ENCODE results near the gene RDH13. TPM values are rescaled to one million over a fixed set of nuclear protein-coding genes. Genes with fewer than 3 reads are reported as not detected.
"Not testable (repeated sequence)": the region's sequence is repeated elsewhere in the genome, so short reads cannot be mapped to it uniquely, and the experiment has no call there.

The RDH13 gene
- total RNA-seq, 2 experiments from 2014 or later: 30.9 to 33.1 TPM

- POLR2A ChIA-PET: interaction anchor here (0.7 kb wide), 1 partner anchor 1330 kb away, joined by 3 read pairs; no protein-coding TSS in a partner anchor
- Mint-ChIP-seq H3K4me1 (ENCODE audit: low read depth) (peaks cover 31% of the 10 kb centered on the region), H3K36me3 (ENCODE audit: low read depth) (peaks cover 35% of the 10 kb centered on the region)
- H3K27me3 Mint-ChIP-seq (ENCODE audit: low read depth); CTCF ChIA-PET; DNase-seq; H3K4me3 Mint-ChIP-seq; H3K27ac Mint-ChIP-seq; H3K9me3 Mint-ChIP-seq (ENCODE audit: insufficient read depth); ATAC-seq: not testable (repeated sequence)
Measured at GRCh38 chr19:55037603-55038002, 25.3 kb downstream of the RDH13 start.

GRCh38 chr19:55036058-55036457 lies 26.9 kb downstream of the RDH13 start:
- ChIA-PET POLR2A (no interaction called here), CTCF (no interaction called here)
- H3K27me3 Mint-ChIP-seq (ENCODE audit: low read depth): no peaks in the 10 kb centered on the region
- peaks cover 23% of the 10 kb centered on the region for H3K36me3 Mint-ChIP-seq (ENCODE audit: low read depth)
- H3K27ac Mint-ChIP-seq: no peak overlapping the region
- H3K9me3 Mint-ChIP-seq (ENCODE audit: insufficient read depth): no peaks in the 10 kb centered on the region
- DNase-seq: no peak
- H3K4me1 Mint-ChIP-seq (ENCODE audit: low read depth): peaks cover 15% of the 10 kb centered on the region
- ATAC-seq: no peak
- H3K4me3 Mint-ChIP-seq: no peak overlapping the region

GRCh38 chr19:55034751-55035150 lies 28.2 kb downstream of the RDH13 start:
- ChIA-PET POLR2A (no interaction called here), CTCF (no interaction called here)
- peaks cover 8% of the 10 kb centered on the region for H3K4me1 Mint-ChIP-seq (ENCODE audit: low read depth)
- H3K9me3 Mint-ChIP-seq (ENCODE audit: insufficient read depth): peaks cover 2% of the 10 kb centered on the region
- peaks cover 16% of the 10 kb centered on the region for H3K36me3 Mint-ChIP-seq (ENCODE audit: low read depth)
- H3K27ac Mint-ChIP-seq: no peak overlapping the region
- ATAC-seq (no peak), DNase-seq (no peak)
- H3K27me3 Mint-ChIP-seq (ENCODE audit: low read depth): no peaks in the 10 kb centered on the region
- H3K4me3 Mint-ChIP-seq: no peak overlapping the region

- H3K27me3 Mint-ChIP-seq (ENCODE audit: low read depth); H3K27ac Mint-ChIP-seq; DNase-seq; CTCF ChIA-PET; ATAC-seq; H3K4me3 Mint-ChIP-seq; H3K4me1 Mint-ChIP-seq (ENCODE audit: low read depth); POLR2A ChIA-PET; H3K9me3 Mint-ChIP-seq (ENCODE audit: insufficient read depth): not testable (repeated sequence)
- H3K36me3 Mint-ChIP-seq (ENCODE audit: low read depth): peaks cover 20% of the 10 kb centered on the region
Measured at GRCh38 chr19:55032976-55033643, 29.8 kb downstream of the RDH13 start.

- ChIA-PET CTCF (no interaction called here), POLR2A (no interaction called here)
- Mint-ChIP-seq H3K27ac (no peak overlapping the region), H3K9me3 (ENCODE audit: insufficient read depth) (peaks cover 6% of the 10 kb centered on the region), H3K36me3 (ENCODE audit: low read depth) (peaks cover 21% of the 10 kb centered on the region), H3K27me3 (ENCODE audit: low read depth) (no peaks in the 10 kb centered on the region), H3K4me3 (no peak overlapping the region), H3K4me1 (ENCODE audit: low read depth) (no peaks in the 10 kb centered on the region)
- ATAC-seq (no peak), DNase-seq (no peak)
Measured at GRCh38 chr19:55032170-55032800, 30.7 kb downstream of the RDH13 start.

- DNase-seq (no peak), ATAC-seq (no peak)
- no peaks in the 10 kb centered on the region for H3K27me3 Mint-ChIP-seq (ENCODE audit: low read depth)
- H3K4me3 Mint-ChIP-seq: no peak overlapping the region
- no peak overlapping the region for H3K27ac Mint-ChIP-seq
- peaks cover 8% of the 10 kb centered on the region for H3K9me3 Mint-ChIP-seq (ENCODE audit: insufficient read depth)
- H3K4me1 Mint-ChIP-seq (ENCODE audit: low read depth): no peaks in the 10 kb centered on the region
- CTCF ChIA-PET: no interaction called here
- POLR2A ChIA-PET: no interaction called here
- H3K36me3 Mint-ChIP-seq (ENCODE audit: low read depth): peaks cover 22% of the 10 kb centered on the region
Measured at GRCh38 chr19:55031178-55031577, 31.8 kb downstream of the RDH13 start.

- Mint-ChIP-seq H3K27ac (no peak overlapping the region), H3K4me1 (ENCODE audit: low read depth) (no peaks in the 10 kb centered on the region), H3K27me3 (ENCODE audit: low read depth) (no peaks in the 10 kb centered on the region), H3K9me3 (ENCODE audit: insufficient read depth) (peaks cover 19% of the 10 kb centered on the region), H3K36me3 (ENCODE audit: low read depth) (peaks cover 34% of the 10 kb centered on the region), H3K4me3 (no peak overlapping the region)
- no peak for DNase-seq
- CTCF ChIA-PET: interaction anchor here (0.9 kb wide), 1 partner anchor 21 kb away, joined by 3 read pairs; no protein-coding TSS in a partner anchor
- ATAC-seq: no peak
- POLR2A ChIA-PET: no interaction called here
Measured at GRCh38 chr19:55028757-55029156, 34.2 kb downstream of the RDH13 start.

- POLR2A ChIA-PET: no interaction called here
- peaks cover 23% of the 10 kb centered on the region for H3K9me3 Mint-ChIP-seq (ENCODE audit: insufficient read depth)
- H3K4me3 Mint-ChIP-seq: no peak overlapping the region
- no peak for ATAC-seq
- no peak for DNase-seq
- H3K4me1 Mint-ChIP-seq (ENCODE audit: low read depth): no peaks in the 10 kb centered on the region
- no peaks in the 10 kb centered on the region for H3K27me3 Mint-ChIP-seq (ENCODE audit: low read depth)
- CTCF ChIA-PET: no interaction called here
- H3K27ac Mint-ChIP-seq: peak overlapping the region; percentile 39
- peaks cover 40% of the 10 kb centered on the region for H3K36me3 Mint-ChIP-seq (ENCODE audit: low read depth)
Measured at GRCh38 chr19:55027472-55028337, 35.2 kb downstream of the RDH13 start.

- CTCF ChIA-PET; DNase-seq; ATAC-seq; H3K27ac Mint-ChIP-seq; POLR2A ChIA-PET; H3K27me3 Mint-ChIP-seq (ENCODE audit: low read depth); H3K4me1 Mint-ChIP-seq (ENCODE audit: low read depth); H3K4me3 Mint-ChIP-seq: not testable (repeated sequence)
- Mint-ChIP-seq H3K9me3 (ENCODE audit: insufficient read depth) (peaks cover 29% of the 10 kb centered on the region), H3K36me3 (ENCODE audit: low read depth) (peaks cover 42% of the 10 kb centered on the region)
Measured at GRCh38 chr19:55027140-55027471, 35.8 kb downstream of the RDH13 start.

GRCh38 chr19:55024111-55024510 lies 38.8 kb downstream of the RDH13 start:
- ChIA-PET CTCF (no interaction called here), POLR2A (no interaction called here)
- H3K9me3 Mint-ChIP-seq (ENCODE audit: insufficient read depth): peaks cover 28% of the 10 kb centered on the region
- H3K27me3 Mint-ChIP-seq (ENCODE audit: low read depth): no peaks in the 10 kb centered on the region
- ATAC-seq: no peak
- H3K4me1 Mint-ChIP-seq (ENCODE audit: low read depth): no peaks in the 10 kb centered on the region
- no peak overlapping the region for H3K4me3 Mint-ChIP-seq
- no peak overlapping the region for H3K27ac Mint-ChIP-seq
- DNase-seq: no peak
- H3K36me3 Mint-ChIP-seq (ENCODE audit: low read depth): peaks cover 51% of the 10 kb centered on the region

GRCh38 chr19:55020351-55020750 lies 42.6 kb downstream of the RDH13 start:
- Mint-ChIP-seq H3K9me3 (ENCODE audit: insufficient read depth) (peaks cover 23% of the 10 kb centered on the region), H3K36me3 (ENCODE audit: low read depth) (peaks cover 54% of the 10 kb centered on the region)
- H3K27me3 Mint-ChIP-seq (ENCODE audit: low read depth); DNase-seq; H3K4me3 Mint-ChIP-seq; H3K4me1 Mint-ChIP-seq (ENCODE audit: low read depth); H3K27ac Mint-ChIP-seq; POLR2A ChIA-PET; CTCF ChIA-PET; ATAC-seq: not testable (repeated sequence)

GRCh38 chr19:55018633-55019032 lies 44.3 kb downstream of the RDH13 start:
- H3K4me3 Mint-ChIP-seq: no peak overlapping the region
- no peaks in the 10 kb centered on the region for H3K27me3 Mint-ChIP-seq (ENCODE audit: low read depth)
- POLR2A ChIA-PET: no interaction called here
- DNase-seq (no peak), ATAC-seq (no peak)
- peaks cover 14% of the 10 kb centered on the region for H3K4me1 Mint-ChIP-seq (ENCODE audit: low read depth)
- CTCF ChIA-PET: no interaction called here
- H3K36me3 Mint-ChIP-seq (ENCODE audit: low read depth): peaks cover 42% of the 10 kb centered on the region
- H3K9me3 Mint-ChIP-seq (ENCODE audit: insufficient read depth): peaks cover 13% of the 10 kb centered on the region
- H3K27ac Mint-ChIP-seq: no peak overlapping the region
